ENCODE data around the gene UBAC2.

DNA sequence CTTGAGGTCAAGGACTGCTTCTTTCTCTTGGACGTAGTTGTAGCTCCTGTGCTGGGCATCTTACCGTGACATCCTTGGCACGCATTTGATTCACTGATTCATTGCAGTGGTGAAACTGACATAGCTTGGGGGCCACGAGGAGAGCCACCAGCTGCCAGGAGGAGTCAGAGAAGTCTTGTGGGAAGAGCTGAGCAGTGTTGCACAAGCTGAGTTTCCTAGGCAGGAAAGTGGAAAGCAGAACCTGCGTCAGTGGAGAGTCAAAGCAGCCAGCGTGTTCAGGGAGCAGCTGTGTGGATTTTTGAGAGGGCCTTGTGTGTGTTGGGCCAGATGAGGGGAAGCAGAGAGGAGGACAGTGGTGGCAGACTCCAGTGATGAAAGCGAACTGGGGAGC, 111.8 kb downstream of the UBAC2 start:
- TF ChIP-seq PPARA (CRISPR knock-in tag; IDR thresholded peaks at IDR 0.05; ENCODE audit: borderline replicate concordance) (no peak), ZFP3 (CRISPR knock-in tag; IDR thresholded peaks at IDR 0.05) (no peak), TOX (CRISPR knock-in tag; IDR thresholded peaks at IDR 0.05; ENCODE audit: borderline replicate concordance) (no peak), GLIS3 (CRISPR knock-in tag; IDR thresholded peaks at IDR 0.05) (no peak), TCF4 (CRISPR knock-in tag; IDR thresholded peaks at IDR 0.05; ENCODE audit: borderline replicate concordance) (no peak), ZFP30 (CRISPR knock-in tag; IDR thresholded peaks at IDR 0.05) (no peak), POU6F1 (CRISPR knock-in tag; IDR thresholded peaks at IDR 0.05; ENCODE audit: borderline replicate concordance, low read depth) (no peak), PATZ1 (CRISPR knock-in tag; IDR thresholded peaks at IDR 0.05; ENCODE audit: borderline replicate concordance) (no peak), ZNF8 (CRISPR knock-in tag; IDR thresholded peaks at IDR 0.05) (no peak), BACH2 (CRISPR knock-in tag; IDR thresholded peaks at IDR 0.05; ENCODE audit: borderline replicate concordance) (no peak), RARB (CRISPR knock-in tag; IDR thresholded peaks at IDR 0.05) (no peak)
